Measurements from ENCODE around the gene ITSN2. TPM values are rescaled to one million over a fixed set of nuclear protein-coding genes. Genes with fewer than 3 reads are reported as not detected.

ITSN2 gene
- total and polyA plus RNA-seq, 4 donors, result 10.1 to 32.4 (median 21.6) TPM

- Histone ChIP-seq H3K9ac (ENCODE audit: low read depth in 1 of 2, low read length in 2 of 2) (no peak overlapping the region), H3K27ac (ENCODE audit: low read depth in 1 of 2, low read length in 2 of 2) (no peak overlapping the region), H3K4me1 (ENCODE audit: control insufficient read depth in 4 of 4, insufficient read depth in 4 of 4, low read length in 3 of 4) (no peaks in the 10 kb centered on the region), H3K36me3 (ENCODE audit: control insufficient read depth in 4 of 4, insufficient read depth in 3 of 4, low read depth in 1 of 4, low read length in 3 of 4) (peaks cover 0 to 2% (median 0%) of the 10 kb centered on the region in 4 donors), H3K9me3 (ENCODE audit: control insufficient read depth in 4 of 4, low read length in 3 of 4) (no peaks in the 10 kb centered on the region), H3K4me3 (ENCODE audit: low read depth in 1 of 3, low read length in 3 of 3) (no peak overlapping the region), H3K27me3 (ENCODE audit: control insufficient read depth in 4 of 4, insufficient read depth in 4 of 4, low read length in 3 of 4) (no peaks in the 10 kb centered on the region)
- TF ChIP-seq FOXA2 (IDR thresholded peaks at IDR 0.05) (no peak), ATF3 (IDR thresholded peaks at IDR 0.05) (no peak), RAD21 (IDR thresholded peaks at IDR 0.05) (no peak), HNF4A (conservative IDR thresholded peaks at IDR 0.05) (no peak), JUND (IDR thresholded peaks at IDR 0.05) (no peak), EGR1 (IDR thresholded peaks at IDR 0.05; ENCODE audit: low read depth in 2 of 2) (no peak), HNF4G (IDR thresholded peaks at IDR 0.05) (no peak), NR2F2 (IDR thresholded peaks at IDR 0.05) (no peak), SP1 (IDR thresholded peaks at IDR 0.05) (no peak), FOXA1 (IDR thresholded peaks at IDR 0.05) (no peak), ZBTB33 (IDR thresholded peaks at IDR 0.05) (no peak), YY1 (IDR thresholded peaks at IDR 0.05) (no peak), REST (IDR thresholded peaks at IDR 0.05) (no peak), GABPA (IDR thresholded peaks at IDR 0.05 in 1 of 2, conservative IDR thresholded peaks at IDR 0.05 in 1 of 2) (no peak)
- no peak for DNase-seq (ENCODE audit: low spot score)
- WGBS, result 91% methylated on average over 4 of the region's 4 CpGs
Measured at GRCh38 chr2:24153478-24153877, 206.9 kb downstream of the ITSN2 start.

Small RNA genes within 50 kb of the gene (small RNA-seq; reads per million reads assigned to genes)
- not detected for gene HMGN2P20
- gene RF00602, result not detected

Other genes with a start within 250 kb of the ITSN2 start
- gene PFN4, start 237.2 kb downstream of the ITSN2 start, total RNA-seq, result under 1 TPM in 1 of 2 donors, not detected in 1; 0.51 TPM
- under 1 TPM; 0.12 to 0.40 TPM for gene PFN4, start 237.2 kb downstream of the ITSN2 start, polyA plus RNA-seq
- gene FAM228B, start 237.1 kb downstream of the ITSN2 start, total RNA-seq, result 1 to 10 TPM; 4.1 to 4.2 TPM
- gene FAM228B, start 237.1 kb downstream of the ITSN2 start, polyA plus RNA-seq, result 1 to 10 TPM in 1 of 2 donors, under 1 TPM in 1; 0.68 to 3.5 TPM
- under 1 TPM; 0.05 to 0.17 TPM for gene FAM228A, start 185.5 kb downstream of the ITSN2 start, total RNA-seq
- gene FAM228A, start 185.5 kb downstream of the ITSN2 start, polyA plus RNA-seq, result under 1 TPM; 0.19 to 0.32 TPM
- gene NCOA1, start 130.7 kb upstream of the ITSN2 start, total RNA-seq, result 10 to 100 TPM; 25.8 to 26.6 TPM
- gene NCOA1, start 130.7 kb upstream of the ITSN2 start, polyA plus RNA-seq, result 1 to 10 TPM; 6.5 to 6.8 TPM